Right renal pelvis (tissue), 4 donors: Measurements from ENCODE around the gene HOGA1. TPM values are rescaled to one million over a fixed set of nuclear protein-coding genes. Genes with fewer than 3 reads are reported as not detected.
"Not testable (repeated sequence)": the region's sequence is repeated elsewhere in the genome, so short reads cannot be mapped to it uniquely, and the experiment has no call there.

Source experiments
- DNase-seq, 4 donors: peaks; one replicate each; pipeline ENCODE4 v3.0.0-alpha.2; 2013; ENCODE audit warnings: low read depth in 4 of 4, low spot score in 3 of 4, missing footprints in 1 of 4
- polyA plus RNA-seq, 4 donors: library from polyadenylated mRNA; unstranded; fragments of 120-200 nt; gene quantifications; one replicate each; pipeline ENCODE4 v1.2.1, GENCODE V29; 2013; ENCODE audit not compliant: insufficient read length in 4 of 4

The HOGA1 gene
- polyA plus RNA-seq, 4 donors: 37.5 to 55.6 (median 47.2) TPM

DNA sequence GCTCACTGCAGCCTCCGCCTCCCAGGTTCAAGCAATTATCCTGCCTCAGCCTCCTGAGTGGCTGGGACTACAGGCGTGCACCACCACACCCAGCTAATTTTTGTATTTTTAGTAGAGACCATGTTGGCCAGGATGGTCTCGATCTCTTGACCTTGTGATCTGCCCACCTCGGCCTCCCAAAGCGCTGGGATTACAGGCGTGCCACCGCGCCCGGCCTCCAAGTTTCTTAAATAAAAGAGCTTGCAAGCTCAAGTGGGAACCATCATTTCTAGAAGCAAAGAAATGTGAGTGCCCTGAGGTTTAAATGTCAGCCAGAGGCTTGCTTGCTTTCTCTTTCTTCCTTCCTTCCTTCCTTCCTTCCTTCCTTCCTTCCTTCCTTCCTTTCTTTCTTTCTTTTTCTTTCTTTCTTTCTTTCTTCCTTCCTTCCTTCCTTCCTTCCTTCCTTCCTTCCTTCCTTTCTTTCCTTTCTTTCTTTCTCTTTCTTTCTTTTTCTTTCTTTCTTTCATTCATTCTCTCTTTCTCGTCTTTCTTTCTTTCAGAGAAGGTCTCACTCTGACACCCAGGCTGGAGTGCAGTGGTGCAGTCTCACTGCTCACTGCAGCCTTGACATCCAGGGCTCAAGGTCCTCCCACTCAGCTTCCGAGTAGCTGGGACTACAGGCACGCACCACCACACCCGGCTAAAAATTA lies 58.4 kb downstream of the HOGA1 start:
- DNase-seq: not testable (repeated sequence)

GRCh38 chr10:97643441-97643985 lies 59.3 kb downstream of the HOGA1 start:
- no peak for DNase-seq

GRCh38 chr10:97644936-97645335 lies 60.7 kb downstream of the HOGA1 start:
- no peak for DNase-seq

GRCh38 chr10:97647556-97647955 lies 63.4 kb downstream of the HOGA1 start:
- no peak for DNase-seq

- no peak for DNase-seq
Observed at GRCh38 chr10:97648562-97649404, 64.6 kb downstream of the HOGA1 start.

DNA sequence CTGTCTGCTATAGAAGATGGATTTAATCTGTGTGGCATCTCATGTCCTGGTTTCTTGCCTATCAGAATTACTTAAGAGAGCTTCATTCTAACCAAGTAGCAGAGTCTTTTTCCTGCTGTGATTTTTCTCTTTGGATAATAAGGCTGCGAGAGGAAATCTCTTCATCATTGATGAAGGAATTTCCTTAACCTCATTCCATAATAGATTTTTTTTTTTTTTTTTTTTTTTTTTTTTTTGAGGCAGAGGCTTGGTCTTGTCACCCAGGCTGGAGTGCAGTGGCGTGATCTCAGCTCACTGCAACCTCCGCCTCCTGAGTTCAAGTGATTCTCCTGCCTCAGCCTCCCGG lies 65.2 kb downstream of the HOGA1 start:
- DNase-seq: not testable (repeated sequence)

DNA sequence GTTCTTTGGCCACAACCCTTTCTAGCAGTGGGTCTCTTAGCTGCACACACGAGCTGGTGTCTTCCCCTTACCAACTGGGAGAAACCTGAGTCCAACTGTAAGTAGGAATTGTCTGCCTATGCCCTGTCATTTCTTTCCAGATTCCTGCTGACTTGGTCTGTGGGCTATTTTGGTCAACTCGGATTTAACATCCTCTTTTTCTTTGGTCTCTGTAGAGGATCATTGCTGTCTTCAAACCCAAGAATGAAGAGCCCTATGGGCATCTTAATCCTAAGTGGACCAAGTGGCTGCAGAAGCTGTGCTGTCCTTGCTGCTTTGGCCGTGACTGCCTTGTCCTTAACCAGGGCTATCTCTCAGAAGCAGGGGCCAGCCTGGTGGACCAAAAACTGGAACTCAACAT lies 66.5 kb downstream of the HOGA1 start:
- DNase-seq: no peak

DNA sequence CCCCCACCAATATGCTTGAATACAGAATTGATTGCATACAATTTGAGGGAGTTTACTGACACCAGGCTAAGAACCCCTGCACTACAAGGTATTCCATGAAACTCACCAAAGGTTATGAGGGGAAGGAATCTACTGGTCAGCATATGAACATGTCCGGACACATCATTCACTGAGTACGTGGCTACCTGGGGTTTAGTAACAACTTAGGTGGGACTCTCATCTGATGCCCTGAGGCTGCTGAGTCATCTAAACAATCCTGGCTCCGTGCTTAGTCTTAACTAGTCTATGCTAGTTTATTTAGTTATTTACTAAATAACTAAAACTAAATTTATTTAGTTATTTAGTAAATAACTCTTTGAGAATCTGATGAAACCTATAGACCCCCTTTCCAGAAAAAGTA lies 67.6 kb downstream of the HOGA1 start:
- no peak for DNase-seq

- DNase-seq: no peak
Observed at GRCh38 chr10:97656777-97657176, 72.6 kb downstream of the HOGA1 start.

DNA sequence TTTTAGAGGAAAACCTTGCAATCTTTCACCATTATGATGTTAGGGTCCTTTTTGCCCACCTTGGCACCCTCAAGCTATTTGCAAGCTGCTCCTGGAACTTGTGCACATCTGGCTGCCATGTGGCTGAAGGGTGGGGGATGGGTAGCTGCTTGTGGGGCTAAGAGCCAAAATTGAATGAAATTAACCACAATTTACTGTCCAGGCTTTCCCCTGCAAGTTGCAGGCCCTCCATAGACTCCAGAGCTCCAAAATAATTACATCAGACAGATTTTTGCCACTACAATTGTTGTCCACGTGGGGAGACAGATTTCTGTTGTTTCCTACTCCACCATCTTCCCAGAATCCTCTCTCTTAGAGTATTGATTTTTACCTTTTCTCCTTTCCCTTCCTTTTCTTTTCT lies 75.4 kb downstream of the HOGA1 start:
- no peak for DNase-seq

Other genes starting within 250 kb of the HOGA1 start
- 10 to 100 TPM; 12.4 to 14.0 (median 13.4) TPM for gene FRAT2, start 249.7 kb upstream of the HOGA1 start, polyA plus RNA-seq
- 10 to 100 TPM; 20.0 to 24.5 (median 21.4) TPM for gene RRP12, start 183.0 kb upstream of the HOGA1 start, polyA plus RNA-seq
- 100 to 1,000 TPM; 176 to 209 (median 186) TPM for gene PGAM1, start 158.2 kb upstream of the HOGA1 start, polyA plus RNA-seq
- 10 to 100 TPM; 31.4 to 38.7 (median 35.9) TPM for gene EXOSC1, start 138.4 kb upstream of the HOGA1 start, polyA plus RNA-seq
- 10 to 100 TPM; 35.9 to 40.2 (median 37.7) TPM for gene ZDHHC16, start 138.2 kb upstream of the HOGA1 start, polyA plus RNA-seq
- gene MMS19, start 86.0 kb upstream of the HOGA1 start, polyA plus RNA-seq: 10 to 100 TPM; 80.3 to 88.4 (median 82.9) TPM
- 10 to 100 TPM in 1 of 4 donors, 1 to 10 TPM in 3; 9.2 to 12.6 (median 9.3) TPM for gene UBTD1, start 85.5 kb upstream of the HOGA1 start, polyA plus RNA-seq
- under 1 TPM; 0.37 to 0.93 (median 0.38) TPM for gene ANKRD2, start 11.6 kb upstream of the HOGA1 start, polyA plus RNA-seq
- gene C10orf62, start 5.3 kb downstream of the HOGA1 start, polyA plus RNA-seq: under 1 TPM; 0.27 to 0.90 (median 0.46) TPM
- 10 to 100 TPM; 18.7 to 25.0 (median 23.1) TPM for gene MORN4, start 49.1 kb downstream of the HOGA1 start, polyA plus RNA-seq
- gene PI4K2A, start 56.3 kb downstream of the HOGA1 start, polyA plus RNA-seq: 10 to 100 TPM; 19.8 to 22.1 (median 21.2) TPM
- gene AVPI1, start 102.9 kb downstream of the HOGA1 start, polyA plus RNA-seq: 1 to 10 TPM; 4.5 to 6.6 (median 4.6) TPM
- gene MARVELD1, start 129.3 kb downstream of the HOGA1 start, polyA plus RNA-seq: 10 to 100 TPM; 48.2 to 55.3 (median 51.1) TPM
- 10 to 100 TPM; 24.0 to 25.8 (median 24.9) TPM for gene ZFYVE27, start 152.7 kb downstream of the HOGA1 start, polyA plus RNA-seq
- gene SFRP5, start 187.6 kb downstream of the HOGA1 start, polyA plus RNA-seq: under 1 TPM in 3 of 4 donors, not detected in 1; 0.11 to 0.45 (median 0.14) TPM